HG03521 (cell line): ENCODE results near the gene ZNF429.
"Not testable (repeated sequence)": the region's sequence is repeated elsewhere in the genome, so short reads cannot be mapped to it uniquely, and the experiment has no call there.

Experiments used
- ATAC-seq: cut with Tn5 transposase; IDR thresholded peaks from one replicate; pipeline ENCODE4 v1.9.1; 2021; ENCODE audit warnings: mild to moderate bottlenecking, moderate library complexity; ENCODE audit not compliant: unreplicated experiment

The ZNF429 gene

GRCh38 chr19:21587549-21587948 lies 82.1 kb downstream of the ZNF429 start:
- ATAC-seq, result no peak

- ATAC-seq, result no peak
Observed at GRCh38 chr19:21588065-21588601, 82.7 kb downstream of the ZNF429 start.

- ATAC-seq, result no peak
Observed at GRCh38 chr19:21590867-21591266, 85.5 kb downstream of the ZNF429 start.

- ATAC-seq, result no peak
Observed at GRCh38 chr19:21593008-21593481, 87.6 kb downstream of the ZNF429 start.

- ATAC-seq, result no peak
Observed at GRCh38 chr19:21593502-21593901, 88.1 kb downstream of the ZNF429 start.

- no peak for ATAC-seq
Observed at GRCh38 chr19:21593934-21594820, 88.8 kb downstream of the ZNF429 start.

- ATAC-seq, result no peak
Observed at GRCh38 chr19:21595185-21595584, 89.8 kb downstream of the ZNF429 start.

GRCh38 chr19:21602082-21602658 lies 96.8 kb downstream of the ZNF429 start:
- no peak for ATAC-seq

GRCh38 chr19:21602659-21603430 lies 97.4 kb downstream of the ZNF429 start:
- ATAC-seq, result not testable (repeated sequence)

- no peak for ATAC-seq
Observed at GRCh38 chr19:21603431-21604231, 98.2 kb downstream of the ZNF429 start.

- ATAC-seq, result no peak
Observed at GRCh38 chr19:21604351-21604926, 99.0 kb downstream of the ZNF429 start.
